PC-9 (cell line): Measurements from ENCODE around the gene MMP24OS. TPM values are rescaled to one million over a fixed set of nuclear protein-coding genes. Genes with fewer than 3 reads are reported as not detected.
"Not testable (repeated sequence)": the region's sequence is repeated elsewhere in the genome, so short reads cannot be mapped to it uniquely, and the experiment has no call there.

Experiments
- BruUV-seq: library from RNA; stranded (reverse); fragments of 400-500 nt; replicated peaks from 2 replicates; lab custom pipeline; 2021; lab: Mats Ljungman, UMichigan
- CTCF ChIA-PET: fragments of 300-600 bp; sonication (Branson Sonifier 250); formaldehyde crosslinking; loops from one replicate; lab custom pipeline; 2022; ENCODE audit warnings: antibody characterized with exemption; lab: Charles Lee
- POLR2A ChIA-PET: fragments of 300-600 bp; sonication (Branson Sonifier 250); formaldehyde crosslinking; loops from one replicate; lab custom pipeline; 2022; ENCODE audit warnings: antibody characterized with exemption; ENCODE audit not compliant: unreplicated experiment; lab: Charles Lee
- DNase-seq, 2 experiments: peaks; one replicate each; pipeline versions ENCODE4 v3.0.0 to v3.0.0-alpha.2; 2015 to 2022; ENCODE audit warnings: mixed read lengths in 1 of 2
- H2AFZ ChIP-seq: fragments of 200-600 bp; sonication (generic); 2 replicates; pipeline ENCODE4 v1.8.1; 2017; ENCODE audit warnings: antibody characterized with exemption
- H3F3A ChIP-seq: fragments of 200-600 bp; sonication (generic); 2 replicates; pipeline ENCODE4 v1.8.1; 2017; ENCODE audit warnings: antibody characterized with exemption, mild to moderate bottlenecking, low read depth; ENCODE audit not compliant: insufficient read depth
- H3K27ac ChIP-seq: fragments of 200-600 bp; sonication (generic); 2 replicates; pipeline ENCODE4 v1.6.1; 2016; ENCODE audit warnings: mixed run types
- H3K27me3 ChIP-seq: fragments of 200-600 bp; sonication (generic); 2 replicates; pipeline ENCODE4 v1.6.1; 2016; ENCODE audit warnings: low read depth, mixed run types; ENCODE audit not compliant: insufficient read depth
- H3K36me3 ChIP-seq: fragments of 200-600 bp; sonication (generic); 2 replicates; pipeline ENCODE4 v1.6.1; 2016; ENCODE audit warnings: low read depth, mixed run types
- H3K4me1 ChIP-seq: fragments of 200-600 bp; sonication (generic); replicated peaks from 2 replicates; pipeline ENCODE4 v1.6.1; 2016; ENCODE audit warnings: mixed run types; ENCODE audit not compliant: insufficient read depth
- H3K4me2 ChIP-seq: fragments of 200-600 bp; sonication (generic); 2 replicates; pipeline ENCODE4 v1.6.1; 2017; ENCODE audit warnings: mixed run types
- H3K4me3 ChIP-seq: fragments of 200-600 bp; sonication (generic); 2 replicates; pipeline ENCODE4 v1.6.1; 2016; ENCODE audit warnings: mixed run types
- H3K79me2 ChIP-seq: fragments of 200-600 bp; sonication (generic); 2 replicates; pipeline ENCODE4 v1.6.1; 2017; ENCODE audit warnings: low read depth, mixed run types
- H3K9me2 ChIP-seq: fragments of 200-600 bp; sonication (generic); 2 replicates; pipeline ENCODE4 v1.8.1; 2017; ENCODE audit warnings: mild to moderate bottlenecking; ENCODE audit not compliant: insufficient read depth
- H3K9me3 ChIP-seq: fragments of 200-600 bp; sonication (generic); 2 replicates; pipeline ENCODE4 v1.8.1; 2016; ENCODE audit warnings: low read depth; ENCODE audit not compliant: insufficient read depth
- H4K20me1 ChIP-seq: fragments of 200-600 bp; sonication (generic); 2 replicates; pipeline ENCODE4 v1.8.1; 2017; ENCODE audit not compliant: insufficient read depth
- CTCF ChIP-seq: fragments of 200-600 bp; sonication (generic); conservative IDR thresholded peaks from 2 replicates; pipeline ENCODE4 v1.6.1; 2017; ENCODE audit warnings: mixed run types, antibody characterized with exemption, mild to moderate bottlenecking, moderate library complexity
- EZH2 ChIP-seq: fragments of 200-600 bp; sonication (generic); IDR thresholded peaks from 2 replicates; pipeline ENCODE4 v1.8.0; 2017; ENCODE audit warnings: antibody characterized with exemption, low read depth
- intact Hi-C: fragments of 100-400 bp; cut with micrococcal nuclease; formaldehyde crosslinking; loops from one replicate; pipeline ENCODE4 v1.10.0; 2022; ENCODE audit not compliant: unreplicated experiment
- total RNA-seq: library from RNA; stranded (reverse); gene quantifications from 2 replicates; pipeline ENCODE4 v1.2.3, GENCODE V29; 2021

MMP24OS gene
- total RNA-seq, 1 experiment from 2014 or later: 59.3 TPM

GRCh38 chr20:35318502-35319157 lies 40.7 kb upstream of the MMP24OS start:
- no peaks in the 10 kb centered on the region for H3K36me3 ChIP-seq
- no peaks in the 10 kb centered on the region for H3K27me3 ChIP-seq
- POLR2A ChIA-PET: interaction anchor here (0.5 to 1.0 kb wide), 8 partner anchors 11 to 335 kb away, joined by 3 to 8 read pairs (median 4); no protein-coding TSS in a partner anchor
- H3F3A ChIP-seq: peaks cover 38% of the 10 kb centered on the region
- TF ChIP-seq EZH2 (no peak), CTCF (no peak)
- CTCF ChIA-PET: interaction anchor here (0.6 to 2.4 kb wide), 4 partner anchors 11 to 149 kb away, joined by 3 to 19 read pairs (median 4); no protein-coding TSS in a partner anchor
- DNase-seq: peak; percentile 89 to 99
- peak overlapping the region; percentile 57 for H3K4me2 ChIP-seq
- no peaks in the 10 kb centered on the region for H3K9me2 ChIP-seq
- TSS peak; percentile 95 for BruUV-seq
- H2AFZ ChIP-seq: no peak overlapping the region
- intact Hi-C loops: loop anchor here (1.0 kb wide), 1 partner anchor 13 kb away; no protein-coding TSS in a partner anchor
- no peak overlapping the region for H3K4me3 ChIP-seq
- no peaks in the 10 kb centered on the region for H4K20me1 ChIP-seq
- H3K79me2 ChIP-seq: no peaks in the 10 kb centered on the region
- peak overlapping the region; percentile 74 for H3K27ac ChIP-seq
- H3K4me1 ChIP-seq: peaks cover 61% of the 10 kb centered on the region
- H3K9me3 ChIP-seq: no peaks in the 10 kb centered on the region

- H3K9me3 ChIP-seq: no peaks in the 10 kb centered on the region
- ChIA-PET POLR2A (interaction anchor here (0.5 to 1.0 kb wide), 8 partner anchors 10 to 420 kb away, joined by 3 to 8 read pairs (median 3); no protein-coding TSS in a partner anchor), CTCF (interaction anchor here (0.6 to 2.4 kb wide), 4 partner anchors 10 to 96 kb away, joined by 3 to 19 read pairs (median 4); no protein-coding TSS in a partner anchor)
- H3K4me1 ChIP-seq: peaks cover 71% of the 10 kb centered on the region
- H3K4me3 ChIP-seq: no peak overlapping the region
- BruUV-seq: no TSS peak
- H3K4me2 ChIP-seq: peak overlapping the region; percentile 48
- intact Hi-C loops: loop anchor here (1.0 kb wide), 1 partner anchor 12 kb away; no protein-coding TSS in a partner anchor
- peaks cover 47% of the 10 kb centered on the region for H3F3A ChIP-seq
- peak overlapping the region; percentile 74 for H3K27ac ChIP-seq
- no peaks in the 10 kb centered on the region for H4K20me1 ChIP-seq
- no peaks in the 10 kb centered on the region for H3K27me3 ChIP-seq
- no peaks in the 10 kb centered on the region for H3K79me2 ChIP-seq
- no peak for TF ChIP-seq CTCF
- no peak for TF ChIP-seq EZH2
- H3K9me2 ChIP-seq: no peaks in the 10 kb centered on the region
- H3K36me3 ChIP-seq: no peaks in the 10 kb centered on the region
- H2AFZ ChIP-seq: no peak overlapping the region
- no peak for DNase-seq
Measured at GRCh38 chr20:35317416-35318210, 39.7 kb upstream of the MMP24OS start.

GRCh38 chr20:35316086-35316485 lies 38.2 kb upstream of the MMP24OS start:
- Histone ChIP-seq H3K4me3 (no peak overlapping the region), H3K9me3 (no peaks in the 10 kb centered on the region), H2AFZ (no peak overlapping the region), H3K4me2 (no peak overlapping the region), H4K20me1 (no peaks in the 10 kb centered on the region), H3K27me3 (no peaks in the 10 kb centered on the region), H3F3A (peaks cover 58% of the 10 kb centered on the region), H3K9me2 (no peaks in the 10 kb centered on the region), H3K36me3 (no peaks in the 10 kb centered on the region), H3K79me2 (0 out of 2 replicates have a peak, but pooled peaks cover under 1% of the 10 kb centered on the region), H3K27ac (no peak overlapping the region), H3K4me1 (peaks cover 79% of the 10 kb centered on the region)
- ChIA-PET CTCF (no interaction called here), POLR2A (no interaction called here)
- TF ChIP-seq CTCF: no peak
- no peak for TF ChIP-seq EZH2
- intact Hi-C loops: no loop called here
- no TSS peak for BruUV-seq
- DNase-seq: no peak

- POLR2A ChIA-PET, H3K9me3 ChIP-seq, H3K36me3 ChIP-seq, H3K79me2 ChIP-seq, CTCF ChIA-PET, H2AFZ ChIP-seq, H3K4me2 ChIP-seq, H3K9me2 ChIP-seq, H3K4me3 ChIP-seq, BruUV-seq, intact Hi-C loops, H3K27ac ChIP-seq, H4K20me1 ChIP-seq, H3K27me3 ChIP-seq, DNase-seq: not testable (repeated sequence)
- Histone ChIP-seq H3F3A (peaks cover 57% of the 10 kb centered on the region), H3K4me1 (peaks cover 79% of the 10 kb centered on the region)
Measured at GRCh38 chr20:35315632-35316020, 37.7 kb upstream of the MMP24OS start.
